ENCODE measurements around the gene PAPPA.

Gene PAPPA

DNA sequence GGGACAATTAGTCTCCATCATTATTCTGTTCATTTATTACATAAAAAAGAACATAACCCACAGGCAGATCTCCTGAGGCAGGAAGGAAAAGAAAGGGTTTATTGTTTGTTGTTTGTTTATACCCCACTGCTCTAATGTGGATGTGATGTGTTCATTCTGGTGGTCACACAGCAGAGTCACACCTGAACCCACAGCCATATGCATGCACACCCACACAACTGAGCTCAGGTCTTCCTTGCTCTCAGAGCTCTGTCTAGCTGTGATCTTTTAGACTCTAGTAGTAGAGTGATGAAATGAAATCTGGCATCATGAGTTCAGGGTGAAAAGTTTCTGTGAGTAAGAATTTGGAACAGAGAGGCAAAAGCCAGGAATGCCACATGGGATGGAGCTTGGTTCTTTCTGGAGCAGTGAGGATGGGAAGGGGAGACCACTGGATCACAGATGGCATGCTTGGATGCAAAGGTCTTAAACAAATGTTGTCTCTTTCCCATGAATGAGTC lies 227.0 kb downstream of the PAPPA start:
- DNase-seq (ENCODE audit: low read depth in 2 of 2, low spot score in 1 of 2), result no peak

DNA sequence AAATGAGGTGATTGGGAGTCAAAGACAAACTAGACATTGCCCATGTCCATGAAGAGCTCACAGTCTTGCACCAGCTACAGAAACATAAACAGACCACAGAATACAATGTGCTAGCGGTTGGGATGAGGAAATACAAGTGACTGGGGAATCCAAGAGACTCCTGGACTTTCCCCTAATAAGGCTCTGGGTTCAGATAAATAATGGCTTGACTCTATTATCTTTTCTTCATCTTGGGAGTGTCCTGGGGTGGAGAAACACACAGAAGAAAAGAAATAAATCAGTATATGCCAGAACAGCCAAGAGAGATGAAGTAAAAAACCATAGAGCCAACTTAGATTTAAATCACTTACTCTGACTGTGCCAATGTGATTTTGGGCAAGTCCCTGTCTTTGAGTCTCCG lies 227.8 kb downstream of the PAPPA start:
- no peak for DNase-seq (ENCODE audit: low read depth in 2 of 2, low spot score in 1 of 2)

DNA sequence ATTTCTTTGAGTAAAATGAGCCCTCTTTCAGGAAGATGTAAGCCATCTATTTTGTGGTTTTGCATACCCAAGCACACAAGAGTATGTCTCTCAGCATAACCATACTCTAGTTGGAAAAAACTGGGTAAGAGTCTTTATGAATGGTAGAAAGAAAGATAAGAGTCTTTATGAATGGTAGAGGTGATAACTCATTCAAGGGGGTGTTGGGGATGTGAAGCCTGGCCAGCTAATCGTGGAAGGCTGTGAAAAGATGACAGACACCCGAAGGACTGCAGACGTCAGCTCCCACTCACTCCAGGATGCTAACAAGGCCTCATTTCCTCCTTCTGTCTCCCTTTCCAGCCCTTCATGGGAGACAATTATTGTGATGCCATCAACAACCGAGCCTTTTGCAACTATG lies 228.5 kb downstream of the PAPPA start:
- DNase-seq (ENCODE audit: low read depth in 2 of 2, low spot score in 1 of 2), result no peak

DNA sequence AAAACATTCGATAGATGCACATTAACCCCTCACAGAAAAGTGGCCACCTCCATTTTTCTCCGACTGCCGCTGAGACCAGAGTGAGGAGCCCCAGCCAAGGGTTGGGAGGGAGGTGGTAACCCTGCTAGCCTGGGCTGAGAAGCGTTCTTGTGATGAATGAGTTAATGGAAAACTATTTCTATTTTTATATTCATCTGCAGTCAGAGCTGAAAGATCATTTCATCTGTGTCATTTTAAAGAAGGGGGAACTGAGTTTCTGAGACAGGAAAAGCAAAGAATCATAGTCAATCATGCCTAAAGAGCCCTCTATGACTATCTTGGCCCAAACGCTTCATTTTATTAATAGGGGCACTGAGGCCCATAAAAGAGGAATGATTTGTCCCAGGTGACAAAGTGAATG lies 229.5 kb downstream of the PAPPA start:
- no peak for DNase-seq (ENCODE audit: low read depth in 2 of 2, low spot score in 1 of 2)

DNA sequence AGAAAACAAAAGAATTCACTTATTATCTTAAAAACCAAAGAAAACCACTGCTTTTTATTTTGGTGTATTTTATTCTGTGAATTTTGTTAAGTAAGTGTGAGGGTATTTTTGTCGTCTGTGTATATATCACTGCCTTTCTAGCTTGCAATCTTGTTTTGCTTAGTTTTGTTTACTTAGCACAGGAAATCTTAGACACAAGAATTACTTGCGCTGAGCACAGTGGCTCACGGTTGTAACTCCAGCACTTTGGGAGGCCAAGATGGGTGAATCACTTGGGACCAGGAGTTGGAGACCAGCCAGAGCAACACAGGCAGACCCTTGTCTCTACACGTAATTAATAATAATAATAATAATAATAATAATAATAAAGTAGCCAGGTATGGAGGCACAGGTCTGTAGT lies 230.3 kb downstream of the PAPPA start:
- no peak for DNase-seq (ENCODE audit: low read depth in 2 of 2, low spot score in 1 of 2)

DNA sequence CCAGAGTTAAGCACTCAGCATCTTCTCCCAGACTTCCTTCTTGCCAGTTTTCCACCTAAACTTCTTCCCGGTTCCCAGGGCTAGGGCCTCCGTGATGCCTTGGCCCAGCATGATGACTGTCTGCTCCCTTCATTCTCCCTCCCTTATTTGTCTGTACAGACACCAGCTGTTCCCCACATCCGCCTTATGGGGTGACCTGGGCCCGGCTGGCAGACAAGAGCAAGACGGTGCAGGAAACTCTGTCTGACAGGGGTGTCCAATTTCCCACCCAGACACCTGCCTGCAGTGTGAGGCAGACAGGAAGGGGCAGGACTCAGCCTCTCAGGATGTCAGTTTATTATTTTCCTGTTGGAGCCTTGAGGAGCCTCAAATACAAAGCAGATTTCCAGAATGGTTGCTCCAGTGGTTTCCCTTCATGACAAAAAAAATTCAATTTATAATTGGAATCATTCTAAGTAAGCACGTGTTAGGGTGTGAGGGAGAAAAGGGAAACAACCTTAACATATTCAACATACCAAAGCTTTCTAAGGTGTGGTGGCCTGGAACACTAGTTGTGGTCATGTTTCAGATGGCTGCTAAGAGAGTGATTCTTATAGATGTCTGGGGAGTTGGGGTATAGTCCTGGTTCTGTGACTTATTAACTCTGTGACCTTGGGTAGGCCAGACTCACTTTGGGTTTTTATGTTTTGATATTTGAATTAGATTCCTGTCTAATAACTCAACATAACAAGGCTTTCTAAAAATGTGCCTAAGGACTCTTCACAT lies 234.5 kb downstream of the PAPPA start:
- no peak for DNase-seq (ENCODE audit: low read depth in 2 of 2, low spot score in 1 of 2)

DNA sequence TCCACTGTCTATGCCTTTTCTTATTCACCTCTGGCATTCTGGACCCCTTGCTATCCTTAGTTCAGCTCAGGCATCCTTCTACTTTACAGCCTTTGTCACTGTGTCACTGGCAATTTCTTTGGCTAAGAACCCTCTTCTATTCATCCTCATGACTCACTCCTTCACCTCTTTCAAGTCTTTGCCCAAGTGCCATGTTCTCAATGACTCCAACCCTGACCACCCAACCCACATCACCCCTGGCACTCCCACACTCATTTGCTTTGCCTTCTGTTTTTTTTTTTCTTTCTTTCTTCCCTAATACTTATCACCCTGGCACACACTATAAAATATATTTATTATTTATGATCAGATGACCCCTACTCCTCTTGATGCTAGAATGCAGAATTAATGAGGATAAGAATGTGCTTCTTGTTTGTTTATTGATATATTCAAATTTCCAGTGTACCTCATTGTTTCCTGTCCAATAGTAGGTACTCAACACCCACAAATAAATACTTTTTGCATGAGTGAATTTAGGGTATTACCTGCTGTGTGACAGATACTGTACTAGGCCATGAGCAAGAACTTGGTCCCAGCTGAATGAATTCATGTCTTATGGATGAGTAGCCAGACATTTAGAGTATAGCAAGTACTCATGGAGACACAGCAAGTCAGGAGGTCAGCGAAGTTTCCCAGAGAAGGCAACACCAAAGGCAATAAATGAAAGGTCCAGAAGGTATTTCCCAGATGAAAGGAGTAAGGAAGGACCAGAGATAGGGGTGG lies 236.1 kb downstream of the PAPPA start:
- DNase-seq (ENCODE audit: low read depth in 2 of 2, low spot score in 1 of 2), result no peak

DNA sequence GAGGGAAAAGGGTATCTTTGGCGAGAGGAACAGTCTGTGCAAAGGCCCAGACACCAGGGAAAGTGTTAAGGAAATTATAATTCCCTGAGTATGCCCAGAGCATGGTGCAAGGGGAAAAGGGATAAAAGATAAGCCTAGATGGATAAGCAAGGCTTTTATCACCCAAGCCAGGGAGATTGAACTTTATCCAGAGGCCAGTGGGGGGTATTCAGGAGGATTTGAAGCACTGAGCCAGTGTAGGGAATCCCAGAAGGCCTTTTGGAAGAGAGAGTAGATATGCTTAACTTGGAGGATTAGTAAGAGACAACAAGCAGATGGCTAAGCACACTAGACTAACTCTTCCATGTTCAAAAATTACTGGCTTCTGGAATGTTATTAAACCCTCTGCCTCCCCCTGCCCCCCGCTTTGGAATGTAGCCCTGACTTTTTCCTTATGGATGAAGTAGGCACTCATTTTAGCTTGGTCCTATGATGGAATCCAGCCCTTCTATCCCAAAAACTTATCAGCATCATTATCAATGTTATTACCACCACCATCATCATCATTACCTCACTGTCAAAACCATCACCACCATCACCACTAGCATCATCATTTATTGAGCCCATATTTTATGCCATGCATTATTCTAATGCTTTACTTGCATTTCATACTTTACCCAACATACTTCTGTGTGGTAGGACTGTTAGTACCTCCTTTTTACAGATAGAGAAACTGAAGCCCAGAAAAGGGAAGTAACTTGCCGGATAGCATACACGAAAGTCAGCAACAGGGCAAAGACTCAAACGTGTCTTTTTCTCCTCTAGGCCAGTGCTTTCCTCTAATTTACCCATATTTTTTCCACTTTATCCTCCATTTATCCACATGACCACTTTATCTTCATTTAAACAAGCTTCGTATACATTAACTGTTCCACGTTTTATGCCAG lies 237.0 kb downstream of the PAPPA start:
- DNase-seq (ENCODE audit: low read depth in 2 of 2, low spot score in 1 of 2), result no peak

DNA sequence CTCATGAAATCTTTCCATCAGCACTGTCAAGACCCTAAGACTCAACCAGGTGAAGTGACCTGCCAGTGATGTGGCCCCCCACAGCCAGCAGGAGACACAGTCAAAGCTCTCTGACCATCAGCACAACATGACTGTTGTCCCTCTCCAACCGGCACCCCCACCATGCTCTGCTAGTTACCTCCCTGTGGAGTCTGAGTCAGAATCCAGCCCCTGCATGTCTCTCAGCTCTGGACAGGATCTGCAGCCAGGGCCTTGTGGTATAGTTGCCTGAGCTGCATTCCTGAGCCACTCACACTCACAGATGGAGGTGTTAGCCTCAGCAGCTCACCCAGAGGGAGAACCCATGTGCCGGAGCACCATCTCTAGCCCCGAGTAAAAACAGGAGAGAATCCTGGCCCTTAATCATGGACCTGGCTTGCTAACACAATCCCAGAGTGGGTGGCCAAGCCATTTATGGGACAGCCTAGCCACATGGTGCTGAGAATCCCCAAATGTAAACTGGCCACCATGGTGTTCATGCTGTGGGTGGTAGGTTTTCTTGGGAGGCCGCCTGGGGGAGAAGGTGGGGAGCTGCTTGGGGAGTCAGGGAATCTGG lies 237.8 kb downstream of the PAPPA start:
- DNase-seq (ENCODE audit: low read depth in 2 of 2, low spot score in 1 of 2), result no peak

DNA sequence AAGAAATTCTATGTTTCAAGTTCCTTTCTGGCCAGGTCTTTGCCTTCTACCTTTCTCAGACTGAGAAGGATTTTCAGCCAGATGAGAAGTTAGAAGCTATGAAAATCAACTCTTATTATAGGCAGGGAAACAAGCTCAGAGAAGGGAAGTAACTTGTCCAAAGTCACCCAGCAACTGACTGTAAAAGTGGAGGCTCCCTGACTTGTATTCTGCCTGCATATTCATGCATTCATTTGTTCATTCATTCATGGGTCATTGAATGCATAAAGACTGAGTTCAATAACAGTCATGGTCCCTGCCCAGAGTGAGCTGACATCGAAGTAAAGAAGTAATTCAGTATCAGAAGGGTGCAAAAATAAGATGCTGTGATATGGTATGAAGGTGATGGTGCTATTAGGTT lies 239.6 kb downstream of the PAPPA start:
- no peak for DNase-seq (ENCODE audit: low read depth in 2 of 2, low spot score in 1 of 2)

DNA sequence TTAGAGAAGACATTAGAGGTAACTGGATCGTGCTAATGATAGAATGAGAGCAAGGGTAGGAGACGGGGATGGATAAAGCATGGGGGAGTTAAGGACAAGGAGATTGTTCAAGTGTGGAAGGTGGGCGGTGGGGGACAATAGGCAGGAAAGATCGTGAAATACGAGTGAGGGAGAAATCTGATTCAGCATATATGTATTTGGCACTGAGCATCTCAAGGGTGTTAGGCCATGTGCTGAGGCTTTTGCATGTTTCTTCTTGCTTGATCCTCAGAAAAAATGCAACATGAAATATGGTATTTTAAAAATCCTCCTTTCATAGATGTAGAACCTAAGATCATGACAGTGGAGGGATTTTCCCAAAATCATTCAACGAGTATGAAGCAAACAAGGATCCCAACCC lies 240.5 kb downstream of the PAPPA start:
- no peak for DNase-seq (ENCODE audit: low read depth in 2 of 2, low spot score in 1 of 2)

DNA sequence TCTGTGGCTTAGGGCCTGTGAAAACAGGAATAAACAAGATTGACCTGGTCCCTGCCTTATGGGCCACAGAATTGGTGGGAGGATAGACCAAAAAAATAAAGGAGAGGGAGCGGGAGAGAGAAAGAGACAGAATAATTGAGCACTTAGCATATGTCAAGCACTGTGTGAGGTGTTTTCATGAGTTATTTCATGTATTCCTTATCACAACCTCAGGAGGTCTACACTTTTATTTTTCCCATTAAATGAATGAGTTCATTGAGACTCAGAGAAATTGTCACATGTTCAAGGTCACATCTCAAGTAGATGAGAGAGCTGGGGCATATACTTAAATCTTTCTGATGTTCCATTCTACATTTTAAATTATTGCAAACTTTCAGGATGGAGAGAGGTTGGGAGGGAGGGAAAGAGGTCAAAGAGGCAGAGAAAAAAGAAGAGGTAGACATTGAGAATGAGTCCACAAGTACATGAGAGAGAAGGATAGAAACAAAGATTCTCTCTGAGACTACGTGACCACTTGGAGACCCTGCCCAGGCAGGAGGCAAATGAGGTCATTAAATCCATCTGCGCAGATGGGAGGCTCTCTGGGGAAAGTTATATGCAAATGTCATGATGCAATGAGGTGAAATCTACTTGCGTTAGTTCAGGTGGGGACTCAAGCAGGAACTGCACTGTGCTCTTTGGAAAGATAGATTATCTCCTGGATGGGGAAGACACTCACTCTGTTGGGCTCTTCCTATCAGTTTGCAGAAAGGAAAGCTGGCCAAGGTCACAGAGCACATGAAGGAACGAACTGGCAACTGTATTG lies 241.5 kb downstream of the PAPPA start:
- DNase-seq (ENCODE audit: low read depth in 2 of 2, low spot score in 1 of 2), result no peak

DNA sequence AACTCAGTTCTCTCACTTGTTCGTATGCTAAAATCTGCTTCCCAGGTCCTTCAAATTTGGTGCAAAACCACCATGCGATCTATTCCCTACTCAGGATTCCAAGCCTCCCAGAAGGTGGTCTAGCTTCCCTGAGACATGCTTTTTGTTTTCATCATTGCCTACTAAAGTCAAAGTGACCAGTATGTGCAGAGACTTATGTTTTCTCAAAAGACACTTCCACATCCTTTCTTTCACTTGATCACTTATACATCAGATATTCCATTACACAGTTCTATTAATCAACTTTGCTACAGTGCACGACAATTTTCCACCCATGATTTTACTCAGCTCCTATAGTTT lies 242.1 kb downstream of the PAPPA start:
- DNase-seq (ENCODE audit: low read depth in 2 of 2, low spot score in 1 of 2), result no peak

DNA sequence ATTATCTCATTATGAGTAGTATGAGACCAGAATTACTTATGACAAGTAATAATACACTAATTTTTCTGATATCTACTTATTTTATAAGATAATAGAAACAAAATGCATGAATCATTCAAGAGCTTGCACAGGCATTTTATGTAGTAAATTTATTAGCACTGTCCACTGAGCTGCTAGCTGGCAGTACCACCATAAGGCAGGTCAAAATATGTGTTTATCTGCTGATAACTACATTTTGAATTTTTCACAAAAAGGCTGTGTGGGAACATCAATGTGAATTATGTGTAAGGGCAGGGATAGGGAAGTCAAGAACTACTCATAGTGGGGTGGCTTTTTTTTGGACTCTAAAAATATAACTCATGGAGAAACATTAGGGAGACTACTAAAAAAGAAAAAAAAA lies 249.6 kb downstream of the PAPPA start:
- DNase-seq (ENCODE audit: low read depth in 2 of 2, low spot score in 1 of 2), result no peak

DNA sequence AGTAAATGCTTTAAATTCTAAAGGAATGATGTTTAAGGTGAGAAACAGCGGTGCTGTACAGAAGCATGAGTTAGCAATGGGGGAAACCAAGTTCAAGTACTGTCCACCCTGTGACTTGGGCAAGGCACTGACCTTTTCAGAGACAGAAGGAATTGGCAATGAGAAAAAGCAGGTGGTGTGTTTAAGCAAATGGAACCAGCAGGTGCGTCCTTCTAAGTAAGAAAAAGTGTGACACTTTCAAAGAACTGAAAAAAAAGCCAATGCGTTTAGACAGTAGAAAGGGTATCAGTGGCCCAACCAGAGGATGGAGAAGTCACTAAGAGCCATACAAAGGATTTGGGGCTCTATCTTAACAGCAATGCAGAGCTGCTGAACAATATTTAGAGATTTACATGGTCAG lies 250.6 kb downstream of the PAPPA start:
- no peak for DNase-seq (ENCODE audit: low read depth in 2 of 2, low spot score in 1 of 2)

DNA sequence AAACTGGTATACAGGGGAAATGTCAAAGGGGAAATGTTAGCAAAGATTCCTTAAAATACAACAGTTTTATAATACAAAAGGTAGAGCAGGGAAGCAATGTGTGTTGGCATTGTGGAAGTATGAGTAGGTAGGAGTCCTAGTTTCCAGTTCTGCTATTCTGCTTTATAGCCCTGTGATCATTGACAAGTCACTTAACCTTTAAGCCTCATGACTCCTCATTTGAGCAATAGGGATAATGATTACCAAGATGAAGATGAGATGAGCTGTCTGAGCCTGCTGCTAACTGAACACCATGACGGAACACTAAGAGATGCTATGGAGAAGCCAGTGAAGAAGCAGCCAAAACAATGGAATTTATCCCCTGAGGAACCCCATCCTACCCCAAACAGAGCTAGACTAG lies 251.7 kb downstream of the PAPPA start:
- no peak for DNase-seq (ENCODE audit: low read depth in 2 of 2, low spot score in 1 of 2)

DNA sequence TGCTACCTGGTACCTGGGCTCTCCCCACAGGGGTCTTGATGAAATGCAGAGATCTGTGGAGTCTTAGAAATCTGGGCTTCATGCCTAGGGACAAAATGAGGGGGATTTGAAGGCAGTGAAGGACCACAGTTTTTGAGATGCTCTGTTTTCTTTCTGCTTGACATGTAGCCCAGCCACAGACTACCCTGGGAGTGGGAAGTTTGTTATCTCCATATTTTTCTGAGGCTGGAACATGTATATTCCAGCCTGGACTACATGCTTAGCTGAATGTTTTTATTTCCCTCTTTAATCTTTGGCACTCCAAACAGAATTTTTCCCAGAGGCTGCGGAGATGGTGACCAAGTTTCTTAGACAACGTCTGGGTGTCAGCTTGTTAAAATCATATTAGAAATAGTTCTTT lies 252.9 kb downstream of the PAPPA start:
- no peak for DNase-seq (ENCODE audit: low read depth in 2 of 2, low spot score in 1 of 2)

DNA sequence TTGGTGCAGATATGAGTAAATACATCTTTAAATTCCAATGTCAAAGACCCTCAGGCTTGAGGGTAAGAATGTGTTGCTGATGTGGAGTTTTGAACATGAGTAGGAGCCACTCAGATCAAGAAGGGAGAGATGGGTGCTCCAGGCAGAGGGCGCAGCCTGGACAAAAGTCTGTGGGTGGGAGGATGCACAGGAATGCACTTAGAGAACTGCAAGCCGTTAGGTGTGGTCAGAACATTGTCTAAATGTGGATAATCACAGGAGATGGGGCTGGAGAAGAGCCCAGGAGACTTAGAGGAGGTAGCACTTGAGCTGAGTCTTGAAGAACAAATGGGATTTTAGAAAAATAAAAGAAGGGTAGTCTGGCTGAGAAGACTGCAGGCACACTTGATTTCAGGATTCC lies 255.5 kb downstream of the PAPPA start:
- no peak for DNase-seq (ENCODE audit: low read depth in 2 of 2, low spot score in 1 of 2)

DNA sequence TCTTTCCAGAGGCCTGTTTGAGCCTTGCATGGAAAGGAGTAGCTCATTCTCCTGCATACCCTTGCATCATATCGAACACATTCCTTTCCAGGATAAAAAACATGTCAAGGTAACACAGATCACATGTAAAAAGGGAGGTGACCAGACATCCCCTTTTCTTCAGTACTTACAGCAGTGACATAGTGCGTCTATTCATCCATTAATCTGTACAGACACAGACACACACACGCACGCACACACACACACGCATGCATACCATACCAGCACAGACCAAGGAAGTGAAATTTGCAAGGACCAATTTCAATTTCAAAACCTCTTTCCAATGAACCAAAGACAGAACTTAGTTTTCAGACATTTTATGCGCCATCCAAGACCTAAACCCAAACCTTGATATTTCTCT lies 256.0 kb downstream of the PAPPA start:
- DNase-seq (ENCODE audit: low read depth in 2 of 2, low spot score in 1 of 2), result no peak

DNA sequence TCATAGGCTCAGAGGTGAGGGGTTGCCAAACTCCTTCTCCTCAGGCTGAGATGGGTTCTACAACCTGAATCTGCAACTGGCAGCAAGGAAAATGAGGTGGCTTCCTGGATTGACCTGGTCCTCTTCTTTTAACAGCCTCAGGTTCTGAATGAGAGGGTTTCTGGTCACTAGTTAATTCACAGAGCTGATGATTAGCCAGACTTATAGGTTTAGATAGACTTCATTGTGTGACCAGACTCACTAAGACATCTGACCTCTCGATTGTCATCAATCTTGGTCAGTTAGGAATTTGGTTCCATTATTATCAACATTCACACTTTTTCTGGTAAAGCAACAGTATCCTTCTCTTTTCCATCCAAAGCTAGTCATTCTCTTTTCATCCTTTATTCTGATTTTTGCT lies 257.9 kb downstream of the PAPPA start:
- no peak for DNase-seq (ENCODE audit: low read depth in 2 of 2, low spot score in 1 of 2)

DNA sequence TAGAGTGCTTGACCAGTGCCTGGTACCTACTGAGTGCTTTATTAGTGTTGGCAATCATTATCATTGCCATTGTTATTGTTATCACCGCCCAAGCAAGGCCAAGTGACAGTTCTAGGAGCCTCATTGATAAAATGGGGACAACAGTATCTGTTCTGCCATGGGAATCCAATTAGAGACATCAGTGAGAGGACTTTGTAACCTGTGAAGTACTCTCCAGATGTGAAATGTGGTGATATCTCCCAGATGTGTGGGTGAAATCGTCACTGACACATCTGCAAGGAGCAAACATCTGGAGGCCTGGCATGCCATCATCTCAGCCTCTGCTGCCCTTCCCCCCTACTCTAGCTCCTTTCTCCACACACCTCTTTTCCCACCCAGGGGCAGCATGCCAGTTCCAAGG lies 260.8 kb downstream of the PAPPA start:
- no peak for DNase-seq (ENCODE audit: low read depth in 2 of 2, low spot score in 1 of 2)
